Activated T-cell treated with anti-CD3 and anti-CD28 coated beads, Interleukin-2, amount 50 U/mL, for 72 hours (primary cell): ENCODE results near the gene AMMECR1L. TPM values are rescaled to one million over a fixed set of nuclear protein-coding genes. Genes with fewer than 3 reads are reported as not detected.
"Not testable (repeated sequence)": the region's sequence is repeated elsewhere in the genome, so short reads cannot be mapped to it uniquely, and the experiment has no call there.

Source experiments
- ATAC-seq, 2 donors: fragments of 150-1000 bp; cut with Tn5 transposase; replicated peaks in 1 of 2; 2 replicates each; pipeline ENCODE4 v1.10.0; 2021; ENCODE audit warnings: moderate library complexity in 2 of 2, mild to moderate bottlenecking in 1 of 2
- DNase-seq, 2 donors: peaks; one replicate each; pipeline ENCODE4 v3.0.0; 2021 to 2022; ENCODE audit warnings: mixed read lengths in 1 of 2
- H3K27ac Mint-ChIP-seq: one replicate; pipeline ENCODE4 v1.8.0; 2022; ENCODE audit warnings: mild to moderate bottlenecking, moderate library complexity, mixed read lengths
- H3K27me3 Mint-ChIP-seq: one replicate; pipeline ENCODE4 v1.8.0; 2022; ENCODE audit warnings: low read depth, mixed read lengths
- H3K36me3 Mint-ChIP-seq, 2 donors: one replicate each; pipeline ENCODE4 v1.8.0; 2022; ENCODE audit warnings: mixed read lengths in 2 of 2, mild to moderate bottlenecking in 1 of 2; ENCODE audit not compliant: insufficient read depth in 2 of 2
- H3K4me1 Mint-ChIP-seq: one replicate; pipeline ENCODE4 v1.8.0; 2022; ENCODE audit warnings: low read depth, mixed read lengths
- H3K4me3 Mint-ChIP-seq, 2 donors: one replicate each; pipeline ENCODE4 v1.8.0; 2022; ENCODE audit warnings: mild to moderate bottlenecking in 2 of 2, mixed read lengths in 2 of 2, moderate library complexity in 2 of 2
- H3K9me3 Mint-ChIP-seq, 2 donors: one replicate each; pipeline ENCODE4 v1.8.0; 2022; ENCODE audit warnings: mixed read lengths in 2 of 2
- total RNA-seq, 2 donors: library from RNA; stranded (reverse); gene quantifications; one replicate each; pipeline ENCODE4 v1.2.3, GENCODE V29; 2022

Gene AMMECR1L
- 10 to 100 TPM; 24.8 to 25.3 TPM for total RNA-seq

GRCh38 chr2:127885780-127886592 is at the start of gene AMMECR1L:
Gene AMMECR1L (minus strand): TSS chr2:127885956. CDS start chr2:127874234, 11,722 bp downstream.
- Mint-ChIP-seq H3K4me1 (peaks cover 54% of the 10 kb centered on the region), H3K27ac (peak within 1 kb of the TSS; percentile 88)

GRCh38 chr2:127935337-127935736 is 49.6 kb upstream of the AMMECR1L start:
- H3K4me1 Mint-ChIP-seq: no peaks in the 10 kb centered on the region
- DNase-seq (no peak), ATAC-seq (no peak)
- H3K4me3 Mint-ChIP-seq: no peak overlapping the region
- H3K9me3 Mint-ChIP-seq: no peaks in the 10 kb centered on the region
- no peak overlapping the region for H3K27ac Mint-ChIP-seq
- no peaks in the 10 kb centered on the region for H3K27me3 Mint-ChIP-seq
- H3K36me3 Mint-ChIP-seq: no peaks in the 10 kb centered on the region

More at GRCh38 chr2:127885780-127886592, at the start of gene AMMECR1L:
- not testable (repeated sequence) for H3K27me3 Mint-ChIP-seq, H3K9me3 Mint-ChIP-seq
- peak; percentile 93 to 95 for ATAC-seq
- H3K4me3 Mint-ChIP-seq: peak within 1 kb of the TSS; percentile 92 to 96
- peak; percentile 80 to 83 for DNase-seq
- peaks cover 4 to 12% of the 10 kb centered on the region in 2 donors for H3K36me3 Mint-ChIP-seq

- H3K27me3 Mint-ChIP-seq: no peaks in the 10 kb centered on the region
- no peaks in the 10 kb centered on the region for H3K9me3 Mint-ChIP-seq
- DNase-seq: no peak
- no peaks in the 10 kb centered on the region for H3K36me3 Mint-ChIP-seq
- ATAC-seq: no peak
- no peaks in the 10 kb centered on the region for H3K4me1 Mint-ChIP-seq
- no peak overlapping the region for H3K4me3 Mint-ChIP-seq
- H3K27ac Mint-ChIP-seq: no peak overlapping the region
Measured at GRCh38 chr2:127932199-127932876, 46.6 kb upstream of the AMMECR1L start.

DNA sequence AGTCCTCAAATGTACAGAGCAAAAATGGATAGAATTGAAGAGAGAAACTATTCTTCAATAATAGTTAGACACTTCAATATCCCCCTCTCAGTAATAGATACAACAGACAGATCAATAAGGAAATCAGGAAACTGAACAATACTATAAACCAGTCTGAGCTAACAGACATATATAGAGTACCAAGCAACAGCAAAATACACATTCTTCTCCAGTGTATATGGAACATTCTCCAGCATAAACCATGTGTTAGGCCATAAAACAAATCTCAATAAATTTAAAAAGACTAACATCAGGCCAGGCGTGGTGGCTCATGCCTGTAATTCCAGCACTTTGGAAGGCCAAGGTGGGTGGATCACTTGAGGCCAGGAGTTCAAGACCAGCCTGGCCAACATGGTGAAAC is 43.7 kb upstream of the AMMECR1L start:
- Mint-ChIP-seq H3K27ac (no peak overlapping the region), H3K36me3 (no peaks in the 10 kb centered on the region), H3K27me3 (no peaks in the 10 kb centered on the region), H3K4me3 (no peak overlapping the region), H3K9me3 (peaks cover 1 to 2% of the 10 kb centered on the region in 2 donors), H3K4me1 (no peaks in the 10 kb centered on the region)
- DNase-seq (no peak), ATAC-seq (no peak)

DNA sequence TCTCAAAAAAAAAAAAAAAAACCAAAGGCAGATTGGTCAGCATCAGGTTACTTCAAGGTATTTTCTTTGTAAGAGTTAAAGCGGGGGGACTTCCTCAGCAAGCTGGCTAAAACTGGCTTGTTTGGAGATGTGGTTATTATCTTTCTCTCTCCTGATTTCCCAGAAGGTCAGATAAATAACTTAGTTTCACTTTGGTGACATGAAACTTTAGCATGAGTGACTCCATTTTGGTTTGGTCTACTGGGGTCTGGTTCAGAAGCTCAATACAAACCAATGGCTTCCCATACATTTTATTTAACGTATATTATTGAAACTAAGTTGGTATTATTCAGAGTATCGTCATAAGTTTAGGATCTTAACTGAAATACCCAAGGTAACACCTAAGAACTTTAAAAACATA is 41.6 kb upstream of the AMMECR1L start:
- no peak for ATAC-seq
- H3K27me3 Mint-ChIP-seq: no peaks in the 10 kb centered on the region
- no peak overlapping the region for H3K27ac Mint-ChIP-seq
- no peak overlapping the region for H3K4me3 Mint-ChIP-seq
- no peaks in the 10 kb centered on the region for H3K4me1 Mint-ChIP-seq
- no peak for DNase-seq
- H3K36me3 Mint-ChIP-seq: no peaks in the 10 kb centered on the region
- H3K9me3 Mint-ChIP-seq: peaks cover 1 to 2% of the 10 kb centered on the region in 2 donors

DNA sequence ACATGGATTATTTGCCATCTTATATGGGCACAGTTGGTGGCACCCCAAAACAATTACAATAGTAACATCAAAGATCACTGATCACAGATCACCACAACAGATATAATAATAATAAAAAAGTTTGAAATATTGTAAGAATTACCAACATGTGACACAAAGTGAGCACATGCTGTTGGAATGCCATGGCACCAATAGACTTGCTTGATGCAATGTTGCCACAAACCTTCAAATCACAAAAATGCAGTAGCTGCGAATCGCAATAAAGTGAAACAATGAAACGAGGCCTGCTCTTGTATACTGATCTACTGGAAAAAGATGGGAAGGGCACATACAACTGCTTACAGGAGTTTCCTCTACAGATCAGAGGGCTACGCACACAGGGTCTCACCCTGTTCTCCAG is 32.2 kb upstream of the AMMECR1L start:
- Mint-ChIP-seq H3K9me3 (no peaks in the 10 kb centered on the region), H3K4me3 (no peak overlapping the region), H3K27me3 (no peaks in the 10 kb centered on the region), H3K36me3 (no peaks in the 10 kb centered on the region), H3K4me1 (no peaks in the 10 kb centered on the region), H3K27ac (no peak overlapping the region)
- ATAC-seq: no peak
- no peak for DNase-seq

GRCh38 chr2:127913808-127914457 is 28.2 kb upstream of the AMMECR1L start:
- no peak for ATAC-seq
- Mint-ChIP-seq H3K27ac (no peak overlapping the region), H3K4me3 (no peak overlapping the region), H3K27me3 (no peaks in the 10 kb centered on the region), H3K4me1 (no peaks in the 10 kb centered on the region), H3K9me3 (peaks cover 0 to 2% of the 10 kb centered on the region in 2 donors), H3K36me3 (no peaks in the 10 kb centered on the region)
- DNase-seq: no peak

- Mint-ChIP-seq H3K27me3 (no peaks in the 10 kb centered on the region), H3K27ac (no peak overlapping the region), H3K4me3 (no peak overlapping the region), H3K4me1 (no peaks in the 10 kb centered on the region), H3K36me3 (no peaks in the 10 kb centered on the region), H3K9me3 (peaks cover 0 to 2% of the 10 kb centered on the region in 2 donors)
- ATAC-seq (no peak), DNase-seq (no peak)
Measured at GRCh38 chr2:127911737-127912136, 26.0 kb upstream of the AMMECR1L start.

DNA sequence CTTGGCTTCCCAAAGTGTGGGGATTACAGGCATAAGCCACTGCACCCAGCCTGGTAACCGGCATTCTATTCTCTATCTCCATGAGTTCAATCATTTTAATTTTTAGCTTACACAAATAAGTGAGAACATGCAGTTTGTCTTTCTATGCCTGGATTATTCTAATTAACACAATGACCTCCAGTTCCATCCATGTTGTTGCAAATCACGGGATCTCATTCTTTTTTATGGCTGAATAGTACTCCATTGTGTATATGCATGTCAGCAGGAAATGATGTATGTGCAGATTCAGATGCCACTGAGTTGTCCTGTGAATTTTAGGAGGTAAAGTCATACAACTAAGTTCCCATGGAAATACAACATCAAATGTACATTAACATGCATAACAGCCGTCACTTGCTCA is 24.7 kb upstream of the AMMECR1L start:
- Mint-ChIP-seq H3K9me3 (peaks cover 0 to 2% of the 10 kb centered on the region in 2 donors), H3K36me3 (no peaks in the 10 kb centered on the region)

GRCh38 chr2:127909019-127909418 is 23.3 kb upstream of the AMMECR1L start:
- no peaks in the 10 kb centered on the region for H3K27me3 Mint-ChIP-seq
- no peaks in the 10 kb centered on the region for H3K36me3 Mint-ChIP-seq
- peaks cover 5% of the 10 kb centered on the region for H3K4me1 Mint-ChIP-seq
- ATAC-seq (no peak), DNase-seq (no peak)
- H3K27ac Mint-ChIP-seq: no peak overlapping the region
- peaks cover 0 to 2% of the 10 kb centered on the region in 2 donors for H3K9me3 Mint-ChIP-seq
- no peak overlapping the region for H3K4me3 Mint-ChIP-seq

More for the DNA sequence above, 24.7 kb upstream of the AMMECR1L start:
- ATAC-seq (no peak), DNase-seq (no peak)
- Mint-ChIP-seq H3K4me3 (no peak overlapping the region), H3K27ac (no peak overlapping the region), H3K27me3 (no peaks in the 10 kb centered on the region), H3K4me1 (peaks cover 5% of the 10 kb centered on the region)

GRCh38 chr2:127907733-127908400 is 22.1 kb upstream of the AMMECR1L start:
- not testable (repeated sequence) for H3K36me3 Mint-ChIP-seq, H3K9me3 Mint-ChIP-seq, ATAC-seq, H3K27me3 Mint-ChIP-seq, H3K27ac Mint-ChIP-seq, H3K4me3 Mint-ChIP-seq, DNase-seq, H3K4me1 Mint-ChIP-seq

GRCh38 chr2:127906206-127906926 is 20.6 kb upstream of the AMMECR1L start:
- Mint-ChIP-seq H3K36me3 (no peaks in the 10 kb centered on the region), H3K4me1 (peaks cover 5% of the 10 kb centered on the region), H3K27me3 (no peaks in the 10 kb centered on the region), H3K9me3 (peaks cover 0 to 2% of the 10 kb centered on the region in 2 donors), H3K27ac (no peak overlapping the region), H3K4me3 (no peak overlapping the region)
- DNase-seq (no peak), ATAC-seq (no peak)
